Sigmoid colon (tissue), 4 donors: ENCODE data around the gene LGR5.

ENCODE experiments used
- POLR2A ChIP-seq, 2 donors: fragments of 450-650 bp; IDR thresholded peaks; one replicate each; pipeline ENCODE4 v1.6.1; 2016; ENCODE audit warnings: antibody characterized with exemption in 2 of 2, mild to moderate bottlenecking in 2 of 2, moderate library complexity in 2 of 2
- POLR2AphosphoS5 ChIP-seq, 4 donors: sonication (generic); formaldehyde crosslinking; IDR thresholded peaks; one replicate each; pipeline ENCODE4 v1.6.1; 2017; ENCODE audit warnings: antibody characterized with exemption in 4 of 4

GRCh38 chr12:71627438-71628002, 187.9 kb downstream of the LGR5 start:
- TF ChIP-seq POLR2AphosphoS5 (IDR thresholded peaks at IDR 0.05) = no peak
- TF ChIP-seq POLR2A (IDR thresholded peaks at IDR 0.05) = no peak
